HepG2 (cell line): ENCODE measurements around the gene RHBDD2. TPM values are rescaled to one million over a fixed set of nuclear protein-coding genes. Genes with fewer than 3 reads are reported as not detected.

Experiments
- BHLHE40 ChIP-seq: IDR thresholded peaks from 2 replicates; pipeline ENCODE4 v1.6.1; 2011; ENCODE audit warnings: low read length, improper control_type of control experiment
- HOXD1 ChIP-seq: sonication (generic); formaldehyde crosslinking; IDR thresholded peaks from 2 replicates; pipeline ENCODE4 v1.5.0; 2020; ENCODE audit warnings: missing genetic modification reagents
- NFKBIZ ChIP-seq: IDR thresholded peaks from 2 replicates; pipeline ENCODE4 v1.6.1; 2018; ENCODE audit warnings: missing genetic modification reagents, missing compliant biosample characterization
- SIN3B ChIP-seq: fragments of 150-350 bp; IDR thresholded peaks from 2 replicates; pipeline ENCODE4 v1.6.1; 2014; ENCODE audit warnings: low read length
- SKI ChIP-seq: fragments of 450-650 bp; IDR thresholded peaks from one replicate; pipeline ENCODE4 v1.6.1; 2018; ENCODE audit warnings: mild to moderate bottlenecking; ENCODE audit not compliant: partially characterized antibody
- SMARCC2 ChIP-seq: fragments of 450-650 bp; IDR thresholded peaks from 2 replicates; pipeline ENCODE4 v1.6.1; 2017; ENCODE audit warnings: antibody characterized with exemption, mild to moderate bottlenecking
- ZFP37 ChIP-seq: sonication (generic); formaldehyde crosslinking; IDR thresholded peaks from 2 replicates; pipeline ENCODE4 v1.4.0; 2020; ENCODE audit warnings: missing genetic modification reagents, borderline replicate concordance
- ZFP41 ChIP-seq: sonication (generic); formaldehyde crosslinking; IDR thresholded peaks from 2 replicates; pipeline ENCODE4 v1.4.0; 2020; ENCODE audit warnings: mild to moderate bottlenecking, missing genetic modification reagents, borderline replicate concordance
- ZNF354B ChIP-seq: sonication (generic); formaldehyde crosslinking; IDR thresholded peaks from 2 replicates; pipeline ENCODE4 v1.8.0; 2022; ENCODE audit warnings: mild to moderate bottlenecking, missing genetic modification reagents
- ZNF432 ChIP-seq: sonication (generic); formaldehyde crosslinking; IDR thresholded peaks from 2 replicates; pipeline ENCODE4 v1.5.0; 2020; ENCODE audit warnings: missing genetic modification reagents, mild to moderate bottlenecking, borderline replicate concordance
- ZNF782 ChIP-seq: sonication (generic); formaldehyde crosslinking; IDR thresholded peaks from 2 replicates; pipeline ENCODE4 v1.4.0; 2020; ENCODE audit warnings: missing genetic modification reagents, mild to moderate bottlenecking, borderline replicate concordance
- ZSCAN29 ChIP-seq: sonication (generic); formaldehyde crosslinking; conservative IDR thresholded peaks from 2 replicates; pipeline ENCODE4 v1.4.0; 2020; ENCODE audit warnings: mild to moderate bottlenecking, missing genetic modification reagents
- polyA plus RNA-seq, 8 experiments: library from polyadenylated mRNA; depleted of rRNA in 3 of 8; stranded (reverse) in 7 of 8; unstranded in 1 of 8; fragments of >200 nt; fragmentation: Illumina TruSeq in 4 of 8; extraction: Trizol in 4 of 8; gene quantifications; 2 replicates each; pipeline versions ENCODE4 v1.2.1 to v1.2.3, GENCODE V29; 2011 to 2016; ENCODE audit warnings: low read depth in 4 of 8, missing spikeins in 1 of 8, mixed read lengths in 1 of 8; ENCODE audit not compliant: insufficient read depth in 1 of 8
- total RNA-seq, 5 experiments: library from RNA; depleted of rRNA; stranded (reverse); fragments of >200 nt; fragmentation: Illumina TruSeq; extraction: Trizol; gene quantifications; 2 replicates each; pipeline ENCODE4 v1.2.3, GENCODE V29; 2016; ENCODE audit warnings: low read depth in 1 of 5
- TF ChIP-seq, protein P1 (sequence below): sonication (generic); formaldehyde crosslinking; IDR thresholded peaks from 2 replicates; pipeline ENCODE4 v1.9.0; 2022; ENCODE audit warnings: missing genetic modification reagents, mild to moderate bottlenecking, borderline replicate concordance
- TF ChIP-seq, protein P2 (sequence below): sonication (generic); formaldehyde crosslinking; IDR thresholded peaks from 2 replicates; pipeline ENCODE4 v1.5.0; 2020; ENCODE audit warnings: missing genetic modification reagents, mild to moderate bottlenecking, borderline replicate concordance
- TF ChIP-seq, protein P3 (sequence below): IDR thresholded peaks from 2 replicates; pipeline ENCODE4 v1.6.1; 2016; ENCODE audit warnings: mild to moderate bottlenecking, missing biosample characterization, missing genetic modification reagents
- TF ChIP-seq, protein P4 (sequence below), 2 experiments: fragments of 450-650 bp in 1 of 2; sonication (generic) in 1 of 2; formaldehyde crosslinking in 1 of 2; IDR thresholded peaks; 2 replicates each; pipeline versions ENCODE4 v1.6.1 to v1.8.0; 2016 to 2022; ENCODE audit warnings: antibody characterized with exemption in 1 of 2, mild to moderate bottlenecking in 1 of 2, missing genetic modification reagents in 1 of 2

The RHBDD2 gene
- total and polyA plus RNA-seq, 2 of the 13 experiments (the other 11 are each of a cell fraction or from before 2014, with no cell fraction given): 23.1 to 26.4 TPM

DNA sequence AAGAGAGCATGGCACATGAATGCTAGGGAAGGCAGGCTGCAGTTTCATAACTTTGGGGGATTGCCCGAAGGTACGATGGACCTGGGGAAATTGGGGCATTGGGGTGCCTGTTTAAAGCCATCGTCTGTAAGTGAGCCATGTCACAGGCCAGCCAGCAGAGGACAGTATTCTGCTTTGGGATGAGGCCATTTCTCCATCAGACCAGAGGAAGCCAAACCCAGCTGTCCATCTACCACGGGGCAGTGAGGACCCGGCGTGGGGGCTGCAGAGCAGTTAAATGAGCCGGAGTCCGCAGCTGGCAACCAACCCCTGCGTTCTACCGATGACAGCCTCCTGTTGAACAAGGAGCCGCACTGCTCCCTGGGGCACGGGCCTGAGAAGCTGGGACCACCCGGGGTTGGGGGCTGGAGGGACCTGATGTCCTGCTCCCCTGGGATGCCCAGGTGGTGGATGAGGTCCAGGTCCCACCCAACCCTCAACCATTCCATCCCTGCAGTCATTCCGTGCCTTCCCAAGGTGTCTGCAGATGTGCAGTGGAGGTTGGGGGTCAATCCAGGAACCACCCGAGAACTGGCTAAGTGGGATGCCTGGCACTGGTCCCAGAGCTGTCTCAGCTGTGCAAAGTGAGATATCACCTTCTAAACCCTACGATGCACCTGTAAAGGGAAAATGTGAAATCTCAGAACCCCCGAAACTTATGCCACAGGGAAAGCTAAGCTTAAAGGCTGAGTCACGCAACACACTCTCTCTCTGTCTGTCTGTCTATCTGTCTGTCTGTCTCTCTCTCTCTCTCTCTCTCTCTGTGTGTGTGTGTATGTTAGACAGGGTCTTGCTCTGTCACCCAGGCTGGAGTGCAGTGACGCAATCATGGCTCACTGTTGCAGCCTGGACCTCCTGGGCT is 12.1 kb upstream of the RHBDD2 start (continued):
- TF ChIP-seq, protein P1, sequence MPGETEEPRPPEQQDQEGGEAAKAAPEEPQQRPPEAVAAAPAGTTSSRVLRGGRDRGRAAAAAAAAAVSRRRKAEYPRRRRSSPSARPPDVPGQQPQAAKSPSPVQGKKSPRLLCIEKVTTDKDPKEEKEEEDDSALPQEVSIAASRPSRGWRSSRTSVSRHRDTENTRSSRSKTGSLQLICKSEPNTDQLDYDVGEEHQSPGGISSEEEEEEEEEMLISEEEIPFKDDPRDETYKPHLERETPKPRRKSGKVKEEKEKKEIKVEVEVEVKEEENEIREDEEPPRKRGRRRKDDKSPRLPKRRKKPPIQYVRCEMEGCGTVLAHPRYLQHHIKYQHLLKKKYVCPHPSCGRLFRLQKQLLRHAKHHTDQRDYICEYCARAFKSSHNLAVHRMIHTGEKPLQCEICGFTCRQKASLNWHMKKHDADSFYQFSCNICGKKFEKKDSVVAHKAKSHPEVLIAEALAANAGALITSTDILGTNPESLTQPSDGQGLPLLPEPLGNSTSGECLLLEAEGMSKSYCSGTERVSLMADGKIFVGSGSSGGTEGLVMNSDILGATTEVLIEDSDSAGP (CRISPR knock-in tag): peak; percentile 67; the same call in 1 of the 2 replicates
- no peak; the same call in 1 of the 2 replicates for TF ChIP-seq NFKBIZ (CRISPR knock-in tag)
- TF ChIP-seq ZFP41 (CRISPR knock-in tag): no peak
- no peak for TF ChIP-seq SIN3B
- no peak for TF ChIP-seq ZSCAN29
- TF ChIP-seq, protein P2, sequence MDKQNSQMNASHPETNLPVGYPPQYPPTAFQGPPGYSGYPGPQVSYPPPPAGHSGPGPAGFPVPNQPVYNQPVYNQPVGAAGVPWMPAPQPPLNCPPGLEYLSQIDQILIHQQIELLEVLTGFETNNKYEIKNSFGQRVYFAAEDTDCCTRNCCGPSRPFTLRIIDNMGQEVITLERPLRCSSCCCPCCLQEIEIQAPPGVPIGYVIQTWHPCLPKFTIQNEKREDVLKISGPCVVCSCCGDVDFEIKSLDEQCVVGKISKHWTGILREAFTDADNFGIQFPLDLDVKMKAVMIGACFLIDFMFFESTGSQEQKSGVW (CRISPR knock-in tag): no peak
- no peak for TF ChIP-seq ZFP37 (CRISPR knock-in tag)
- TF ChIP-seq ZNF782 (CRISPR knock-in tag): peak; percentile 25; the same call in 1 of the 2 replicates
- TF ChIP-seq ZNF354B (CRISPR knock-in tag): 0 out of 2 replicates have a peak, but pooled peaks have one; percentile 27
- peak; percentile 36 for TF ChIP-seq SKI
- no peak for TF ChIP-seq HOXD1 (CRISPR knock-in tag)
- no peak for TF ChIP-seq SMARCC2
- TF ChIP-seq, protein P3, sequence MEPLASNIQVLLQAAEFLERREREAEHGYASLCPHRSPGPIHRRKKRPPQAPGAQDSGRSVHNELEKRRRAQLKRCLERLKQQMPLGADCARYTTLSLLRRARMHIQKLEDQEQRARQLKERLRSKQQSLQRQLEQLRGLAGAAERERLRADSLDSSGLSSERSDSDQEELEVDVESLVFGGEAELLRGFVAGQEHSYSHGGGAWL (CRISPR knock-in tag): 0 out of 2 replicates have a peak, but pooled peaks have one; percentile 29
- TF ChIP-seq, protein P4, sequence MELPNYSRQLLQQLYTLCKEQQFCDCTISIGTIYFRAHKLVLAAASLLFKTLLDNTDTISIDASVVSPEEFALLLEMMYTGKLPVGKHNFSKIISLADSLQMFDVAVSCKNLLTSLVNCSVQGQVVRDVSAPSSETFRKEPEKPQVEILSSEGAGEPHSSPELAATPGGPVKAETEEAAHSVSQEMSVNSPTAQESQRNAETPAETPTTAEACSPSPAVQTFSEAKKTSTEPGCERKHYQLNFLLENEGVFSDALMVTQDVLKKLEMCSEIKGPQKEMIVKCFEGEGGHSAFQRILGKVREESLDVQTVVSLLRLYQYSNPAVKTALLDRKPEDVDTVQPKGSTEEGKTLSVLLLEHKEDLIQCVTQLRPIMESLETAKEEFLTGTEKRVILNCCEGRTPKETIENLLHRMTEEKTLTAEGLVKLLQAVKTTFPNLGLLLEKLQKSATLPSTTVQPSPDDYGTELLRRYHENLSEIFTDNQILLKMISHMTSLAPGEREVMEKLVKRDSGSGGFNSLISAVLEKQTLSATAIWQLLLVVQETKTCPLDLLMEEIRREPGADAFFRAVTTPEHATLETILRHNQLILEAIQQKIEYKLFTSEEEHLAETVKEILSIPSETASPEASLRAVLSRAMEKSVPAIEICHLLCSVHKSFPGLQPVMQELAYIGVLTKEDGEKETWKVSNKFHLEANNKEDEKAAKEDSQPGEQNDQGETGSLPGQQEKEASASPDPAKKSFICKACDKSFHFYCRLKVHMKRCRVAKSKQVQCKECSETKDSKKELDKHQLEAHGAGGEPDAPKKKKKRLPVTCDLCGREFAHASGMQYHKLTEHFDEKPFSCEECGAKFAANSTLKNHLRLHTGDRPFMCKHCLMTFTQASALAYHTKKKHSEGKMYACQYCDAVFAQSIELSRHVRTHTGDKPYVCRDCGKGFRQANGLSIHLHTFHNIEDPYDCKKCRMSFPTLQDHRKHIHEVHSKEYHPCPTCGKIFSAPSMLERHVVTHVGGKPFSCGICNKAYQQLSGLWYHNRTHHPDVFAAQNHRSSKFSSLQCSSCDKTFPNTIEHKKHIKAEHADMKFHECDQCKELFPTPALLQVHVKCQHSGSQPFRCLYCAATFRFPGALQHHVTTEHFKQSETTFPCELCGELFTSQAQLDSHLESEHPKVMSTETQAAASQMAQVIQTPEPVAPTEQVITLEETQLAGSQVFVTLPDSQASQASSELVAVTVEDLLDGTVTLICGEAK (IDR thresholded peaks at IDR 0.05): no peak
- TF ChIP-seq, protein P4 (CRISPR knock-in tag; IDR thresholded peaks at IDR 0.05): no peak
- no peak for TF ChIP-seq ZNF432 (CRISPR knock-in tag)
- TF ChIP-seq BHLHE40: no peak
